Thymus (tissue), 11 donors: ENCODE results near the gene EID2. TPM values are rescaled to one million over a fixed set of nuclear protein-coding genes. Genes with fewer than 3 reads are reported as not detected.
A peak's percentile ranks its signal among the peaks of the same experiment; 100 is the strongest.

Experiments
- DNase-seq, 9 donors: peaks; one replicate each; pipeline ENCODE4 v3.0.0-alpha.2; 2013; ENCODE audit warnings: low spot score in 9 of 9, low read depth in 6 of 9, missing footprints in 1 of 9
- H3K27ac ChIP-seq, 2 donors: one replicate each; pipeline ENCODE4 v1.5.1; 2013; ENCODE audit warnings: control low read depth in 1 of 2, low read depth in 1 of 2, low read length in 1 of 2, mild to moderate bottlenecking in 1 of 2, moderate library complexity in 1 of 2
- H3K27me3 ChIP-seq, 2 donors: one replicate each; pipeline ENCODE4 v1.5.1; 2013; ENCODE audit warnings: low read length in 1 of 2; ENCODE audit not compliant: control insufficient read depth in 2 of 2, insufficient read depth in 1 of 2
- H3K36me3 ChIP-seq, 2 donors: one replicate each; pipeline ENCODE4 v1.5.1; 2013; ENCODE audit warnings: low read length in 1 of 2, mild to moderate bottlenecking in 1 of 2, moderate library complexity in 1 of 2; ENCODE audit not compliant: control insufficient read depth in 2 of 2, insufficient read depth in 2 of 2
- H3K4me1 ChIP-seq, 2 donors: one replicate each; pipeline ENCODE4 v1.5.1; 2013; ENCODE audit warnings: low read length in 2 of 2; ENCODE audit not compliant: control insufficient read depth in 2 of 2, insufficient read depth in 2 of 2
- H3K4me3 ChIP-seq, 2 donors: one replicate each; pipeline ENCODE4 v1.5.1; 2013; ENCODE audit warnings: low read length in 2 of 2, control low read depth in 1 of 2, mild to moderate bottlenecking in 1 of 2
- H3K9me3 ChIP-seq, 2 donors: one replicate each; pipeline ENCODE4 v1.5.1; 2013; ENCODE audit warnings: low read length in 1 of 2, mild to moderate bottlenecking in 1 of 2; ENCODE audit not compliant: control insufficient read depth in 2 of 2, insufficient read depth in 1 of 2
- WGBS: extraction: QIAGEN DNeasy Blood & Tissue Kit; methylation state at CpG from one replicate; pipeline ENCODE4 v1.1.7; 2013; 5-methylcytosine and 5-hydroxymethylcytosine counted together
- polyA plus RNA-seq: library from polyadenylated mRNA; stranded (reverse); fragments of 200-250 nt; gene quantifications from one replicate; pipeline ENCODE4 v1.2.3, GENCODE V29; 2013
- total RNA-seq: library from RNA; stranded (reverse); fragments of 120-200 nt; gene quantifications from one replicate; pipeline ENCODE4 v1.2.4, GENCODE V29; 2013
- donor health status: healthy.

Gene EID2
- total and polyA plus RNA-seq, 2 donors: 12.6 to 29.3 TPM

DNA sequence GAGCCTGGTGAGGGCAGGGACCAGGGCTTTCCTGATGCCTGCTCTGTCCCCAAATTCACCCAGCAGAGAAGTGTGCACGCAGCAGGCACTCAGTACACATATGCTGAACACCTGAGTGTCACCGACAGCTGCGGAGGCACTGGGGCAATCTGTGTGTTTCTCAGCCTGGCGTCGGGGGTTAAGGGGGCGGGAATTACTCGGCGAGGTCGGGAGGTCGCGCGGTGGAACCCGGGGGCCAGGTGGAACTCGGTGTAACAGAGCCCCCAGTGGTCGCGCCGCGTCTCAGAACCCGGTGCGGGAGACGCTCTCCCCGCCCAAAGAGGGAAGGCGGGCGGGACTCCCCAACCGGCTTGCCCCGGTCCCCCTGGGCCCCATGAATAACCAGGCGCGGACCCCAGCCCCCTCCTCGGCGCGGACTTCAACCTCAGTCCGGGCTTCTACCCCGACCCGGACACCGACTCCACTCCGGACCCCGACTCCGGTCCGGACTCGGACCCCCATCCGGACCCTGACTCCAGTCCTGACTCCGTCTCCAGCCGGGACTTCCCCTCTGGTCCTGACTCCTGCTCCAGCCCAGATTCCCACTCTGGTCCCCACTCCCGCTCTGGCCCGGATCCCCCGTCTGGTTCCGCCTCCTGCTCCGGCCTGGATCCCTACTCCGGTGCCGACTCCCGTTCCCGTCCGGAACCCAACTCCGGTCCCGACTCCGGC lies 25.0 kb downstream of the EID2 start, which contains the start of gene SELENOV:
SELENOV (plus strand) TSS at position 300 of the 711 bp plus-strand sequence; CDS start at position 374, 74 bp downstream.
- peaks cover 0 to 9% of the 10 kb centered on the region in 2 donors for H3K4me1 ChIP-seq
- 3% methylated on average over 56 of the region's 56 CpGs for WGBS
- DNase-seq: peak in 2 of 9 donors; percentile 8 to 27
- no peak within 1 kb of the TSS for H3K27ac ChIP-seq
- H3K4me3 ChIP-seq: peak within 1 kb of the TSS; percentile 16 to 27
- H3K9me3 ChIP-seq: peaks cover 0 to 12% of the 10 kb centered on the region in 2 donors
- H3K27me3 ChIP-seq: peaks cover 37 to 76% of the 10 kb centered on the region in 2 donors
- no peaks in the 10 kb centered on the region for H3K36me3 ChIP-seq

DNA sequence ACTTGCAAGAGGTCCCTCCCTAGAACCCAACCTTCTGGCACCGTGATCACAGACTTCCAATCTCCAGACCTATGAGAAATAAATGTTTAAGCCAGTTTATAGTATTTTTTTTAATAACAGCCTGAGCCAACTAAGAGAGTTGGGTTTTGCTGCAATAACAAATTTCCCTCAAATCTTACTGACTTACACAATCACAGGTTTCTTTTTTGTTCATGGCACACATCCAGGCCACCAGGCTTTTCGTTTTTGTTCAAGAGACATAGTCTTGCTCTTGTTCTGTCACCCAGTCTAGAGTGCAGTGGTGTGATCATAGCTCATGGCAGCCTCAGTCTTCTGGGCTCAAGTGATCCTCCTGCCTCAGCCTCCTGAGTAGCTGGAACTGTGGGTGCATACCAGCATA lies 27.0 kb downstream of the EID2 start:
- no peak overlapping the region for H3K27ac ChIP-seq
- H3K4me1 ChIP-seq: peaks cover 0 to 9% of the 10 kb centered on the region in 2 donors
- no peaks in the 10 kb centered on the region for H3K36me3 ChIP-seq
- 71% methylated on average over 2 of the region's 2 CpGs for WGBS
- no peak for DNase-seq
- peaks cover 0 to 12% of the 10 kb centered on the region in 2 donors for H3K9me3 ChIP-seq
- peaks cover 47 to 81% of the 10 kb centered on the region in 2 donors for H3K27me3 ChIP-seq
- H3K4me3 ChIP-seq: no peak overlapping the region

DNA sequence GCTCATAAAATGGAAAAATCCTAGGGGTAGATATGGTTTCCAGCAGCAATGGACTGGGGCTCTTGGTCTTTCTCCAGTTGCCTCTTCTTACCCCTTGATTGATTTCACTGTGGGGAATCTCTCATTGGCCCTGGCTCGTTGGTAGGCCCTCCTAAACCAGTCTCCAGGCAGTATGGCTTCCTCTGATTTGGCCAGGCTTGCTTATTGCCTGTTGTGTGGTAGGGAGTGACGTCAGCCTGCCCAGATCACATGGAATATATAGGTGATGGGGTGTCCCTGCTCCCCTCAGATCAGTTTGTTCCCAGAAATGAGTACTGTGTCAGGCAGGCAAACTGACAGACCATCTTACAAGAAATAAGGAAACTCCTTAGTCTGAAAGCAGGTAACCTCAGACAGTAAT lies 30.7 kb downstream of the EID2 start:
- Histone ChIP-seq H3K4me3 (no peak overlapping the region), H3K36me3 (no peaks in the 10 kb centered on the region), H3K4me1 (peaks cover 0 to 5% of the 10 kb centered on the region in 2 donors), H3K27ac (no peak overlapping the region), H3K9me3 (peaks cover 0 to 9% of the 10 kb centered on the region in 2 donors), H3K27me3 (peaks cover 56 to 83% of the 10 kb centered on the region in 2 donors)
- DNase-seq: no peak
- WGBS: 76% methylated on average over 2 of the region's 2 CpGs

DNA sequence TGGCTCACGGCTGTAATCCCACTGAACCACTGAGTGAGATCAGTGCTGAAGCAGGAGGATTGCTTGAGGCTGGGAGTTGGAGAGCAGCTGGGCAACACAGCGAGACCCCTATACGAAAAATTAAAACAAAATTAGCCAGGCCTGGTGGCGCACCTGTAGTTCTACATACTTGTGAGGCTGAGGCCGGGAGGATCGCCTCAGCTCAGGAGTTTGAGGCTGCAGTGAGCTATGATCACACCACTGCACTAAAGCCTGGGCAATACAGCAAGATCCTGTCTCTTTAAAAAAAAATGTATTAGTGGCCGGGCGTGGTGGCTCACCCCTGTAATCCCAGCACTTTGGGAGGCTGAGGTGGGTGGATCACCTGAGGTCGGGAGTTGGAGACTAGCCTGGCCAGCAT lies 31.3 kb downstream of the EID2 start:
- peaks cover 0 to 9% of the 10 kb centered on the region in 2 donors for H3K9me3 ChIP-seq
- H3K4me3 ChIP-seq: no peak overlapping the region
- 96% methylated on average over 9 of the region's 9 CpGs for WGBS
- peaks cover 49 to 83% of the 10 kb centered on the region in 2 donors for H3K27me3 ChIP-seq
- no peak for DNase-seq
- H3K36me3 ChIP-seq: no peaks in the 10 kb centered on the region
- peaks cover 0 to 5% of the 10 kb centered on the region in 2 donors for H3K4me1 ChIP-seq
- no peak overlapping the region for H3K27ac ChIP-seq

DNA sequence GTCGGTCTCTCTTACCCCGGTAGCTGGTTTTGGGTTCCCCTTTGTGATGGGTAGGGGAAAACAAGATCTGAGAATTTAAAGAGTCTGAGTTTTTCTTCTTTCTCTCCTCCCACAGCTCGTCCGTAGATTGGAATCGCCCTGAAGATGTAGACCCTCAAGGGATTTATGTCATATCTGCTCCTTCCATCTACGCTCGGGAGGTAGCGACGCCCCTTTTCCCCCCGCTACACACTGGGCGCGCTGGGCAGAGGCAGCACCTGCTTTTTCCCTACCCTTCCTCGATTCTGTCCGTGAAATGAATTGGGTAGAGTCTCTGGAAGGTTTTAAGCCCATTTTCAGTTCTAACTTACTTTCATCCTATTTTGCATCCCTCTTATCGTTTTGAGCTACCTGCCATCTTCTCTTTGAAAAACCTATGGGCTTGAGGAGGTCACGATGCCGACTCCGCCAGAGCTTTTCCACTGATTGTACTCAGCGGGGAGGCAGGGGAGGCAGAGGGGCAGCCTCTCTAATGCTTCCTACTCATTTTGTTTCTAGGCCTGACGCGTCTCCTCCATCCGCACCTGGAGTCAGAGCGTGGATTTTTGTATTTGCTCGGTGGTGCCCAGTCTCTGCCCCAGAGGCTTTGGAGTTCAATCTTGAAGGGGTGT lies 32.1 kb downstream of the EID2 start:
- Histone ChIP-seq H3K36me3 (no peaks in the 10 kb centered on the region), H3K27me3 (peaks cover 42 to 83% of the 10 kb centered on the region in 2 donors), H3K4me3 (no peak overlapping the region), H3K27ac (no peak overlapping the region), H3K4me1 (peaks cover 0 to 9% of the 10 kb centered on the region in 2 donors), H3K9me3 (peaks cover 0 to 9% of the 10 kb centered on the region in 2 donors)
- no peak for DNase-seq
- WGBS: 60% methylated on average over 24 of the region's 24 CpGs

DNA sequence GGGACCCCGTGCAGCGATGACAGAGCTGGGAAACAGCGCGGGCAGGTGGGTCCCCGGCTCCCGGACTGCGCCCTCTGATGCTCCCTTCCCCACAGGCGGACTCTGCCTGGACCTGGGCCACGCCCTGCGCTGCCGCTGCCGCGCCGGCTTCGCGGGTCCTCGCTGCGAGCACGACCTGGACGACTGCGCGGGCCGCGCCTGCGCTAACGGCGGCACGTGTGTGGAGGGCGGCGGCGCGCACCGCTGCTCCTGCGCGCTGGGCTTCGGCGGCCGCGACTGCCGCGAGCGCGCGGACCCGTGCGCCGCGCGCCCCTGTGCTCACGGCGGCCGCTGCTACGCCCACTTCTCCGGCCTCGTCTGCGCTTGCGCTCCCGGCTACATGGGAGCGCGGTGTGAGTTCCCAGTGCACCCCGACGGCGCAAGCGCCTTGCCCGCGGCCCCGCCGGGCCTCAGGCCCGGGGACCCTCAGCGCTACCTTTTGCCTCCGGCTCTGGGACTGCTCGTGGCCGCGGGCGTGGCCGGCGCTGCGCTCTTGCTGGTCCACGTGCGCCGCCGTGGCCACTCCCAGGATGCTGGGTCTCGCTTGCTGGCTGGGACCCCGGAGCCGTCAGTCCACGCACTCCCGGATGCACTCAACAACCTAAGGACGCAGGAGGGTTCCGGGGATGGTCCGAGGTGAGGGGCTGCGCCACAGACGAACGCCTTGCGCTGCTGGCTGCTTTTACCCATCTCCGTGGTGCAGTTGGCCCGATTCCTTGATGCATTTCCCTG lies 32.8 kb downstream of the EID2 start:
- H3K27ac ChIP-seq: no peak overlapping the region
- peaks cover 0 to 9% of the 10 kb centered on the region in 2 donors for H3K9me3 ChIP-seq
- peak in 3 of 9 donors; percentile 40 to 49 (median 49) for DNase-seq
- WGBS: 6% methylated on average over 96 of the region's 96 CpGs
- H3K4me3 ChIP-seq: peak overlapping the region in 1 of 2 donors; percentile 30
- peaks cover 40 to 81% of the 10 kb centered on the region in 2 donors for H3K27me3 ChIP-seq
- no peaks in the 10 kb centered on the region for H3K36me3 ChIP-seq
- H3K4me1 ChIP-seq: peaks cover 0 to 9% of the 10 kb centered on the region in 2 donors

DNA sequence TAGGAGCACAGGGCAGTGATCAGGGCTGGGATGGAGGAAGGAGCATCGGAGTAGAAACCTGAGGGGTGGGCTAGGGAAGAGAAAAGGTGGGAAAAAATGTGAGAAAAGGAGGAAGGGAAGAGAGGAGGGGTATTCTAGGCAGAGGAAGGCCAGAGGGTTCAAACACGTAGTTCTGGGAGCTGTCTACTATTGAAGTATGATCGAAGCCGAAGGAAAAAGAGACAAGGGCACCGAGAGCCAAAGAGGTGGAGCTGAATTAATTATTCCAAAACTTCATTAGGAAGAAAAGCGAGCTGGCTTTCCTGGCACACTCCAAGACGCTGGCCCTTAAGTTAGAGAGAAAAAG lies 33.4 kb downstream of the EID2 start:
- Histone ChIP-seq H3K4me1 (peaks cover 0 to 9% of the 10 kb centered on the region in 2 donors), H3K4me3 (no peak overlapping the region), H3K9me3 (peaks cover 0 to 9% of the 10 kb centered on the region in 2 donors), H3K27ac (no peak overlapping the region), H3K27me3 (peaks cover 40 to 83% of the 10 kb centered on the region in 2 donors), H3K36me3 (no peaks in the 10 kb centered on the region)
- no peak for DNase-seq
- WGBS: 61% methylated on average over 7 of the region's 7 CpGs

DNA sequence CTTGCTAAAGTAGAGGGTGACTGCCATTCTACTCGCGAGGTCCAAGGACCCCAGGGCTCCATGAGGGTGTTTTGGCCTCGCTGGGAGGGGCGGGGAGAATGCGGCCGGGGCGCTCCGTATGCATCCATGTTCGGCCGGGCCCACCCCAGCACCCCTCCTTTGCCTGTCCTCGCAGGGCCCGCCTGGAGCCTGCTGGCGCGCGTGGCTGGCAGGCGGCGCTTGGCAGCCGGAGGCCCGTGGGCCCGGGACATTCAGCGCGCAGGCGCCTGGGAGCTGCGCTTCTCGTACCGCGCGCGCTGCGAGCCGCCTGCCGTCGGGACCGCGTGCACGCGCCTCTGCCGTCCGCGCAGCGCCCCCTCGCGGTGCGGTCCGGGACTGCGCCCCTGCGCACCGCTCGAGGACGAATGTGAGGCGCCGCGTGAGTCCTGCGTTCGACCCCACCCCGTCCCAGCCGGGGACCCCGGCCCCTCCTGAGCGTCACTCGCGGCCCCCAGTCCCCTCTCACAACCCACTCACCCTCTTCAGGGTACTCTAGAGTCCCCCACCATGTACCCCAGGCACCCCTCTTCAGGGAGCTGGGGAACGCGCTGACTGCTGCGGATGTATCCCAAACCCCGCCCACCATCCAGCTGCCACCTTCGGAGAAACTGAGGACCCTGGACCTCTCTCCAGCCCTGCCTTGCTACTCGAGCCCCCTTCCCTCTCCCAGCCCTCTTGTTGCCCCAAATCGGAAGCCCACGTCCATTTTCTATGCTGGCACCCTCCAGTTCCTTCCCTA lies 37.1 kb downstream of the EID2 start:
- Histone ChIP-seq H3K9me3 (peaks cover 0 to 9% of the 10 kb centered on the region in 2 donors), H3K4me3 (no peak overlapping the region), H3K27ac (no peak overlapping the region), H3K36me3 (no peaks in the 10 kb centered on the region), H3K4me1 (peaks cover 0 to 15% of the 10 kb centered on the region in 2 donors), H3K27me3 (peaks cover 57 to 96% of the 10 kb centered on the region in 2 donors)
- whole genome bisulfite sequencing: 19% methylated on average over 69 of the region's 69 CpGs
- peak in 7 of 9 donors; percentile 52 to 81 (median 59) for DNase-seq
